ENCODE results near the gene TBX19.

GRCh38 chr1:168259567-168259966 is 21.1 kb upstream of the TBX19 start:
- TF ChIP-seq BRCA1 (IDR thresholded peaks at IDR 0.05; ENCODE audit: low read depth, low read length) (no peak), RAD21 (IDR thresholded peaks at IDR 0.05 in 1 of 2, conservative IDR thresholded peaks at IDR 0.05 in 1 of 2; ENCODE audit: low read depth in 2 of 2, low read length in 2 of 2) (no peak), CTCF (IDR thresholded peaks at IDR 0.05; ENCODE audit: control extremely low read depth in 1 of 3, insufficient read depth in 1 of 3, low read depth in 1 of 3, low read length in 3 of 3) (no peak), EZH2 (IDR thresholded peaks at IDR 0.05; ENCODE audit: low read depth, low read length, severe bottlenecking) (no peak), POLR2AphosphoS5 (IDR thresholded peaks at IDR 0.05; ENCODE audit: low read depth, low read length) (no peak), SIN3A (conservative IDR thresholded peaks at IDR 0.05 in 1 of 2, IDR thresholded peaks at IDR 0.05 in 1 of 2; ENCODE audit: low read depth in 1 of 2, low read length in 2 of 2) (no peak), POU5F1 (IDR thresholded peaks at IDR 0.05; ENCODE audit: low read depth, low read length) (no peak), POLR2A (IDR thresholded peaks at IDR 0.05; ENCODE audit: control extremely low read depth in 1 of 2, low read depth in 2 of 2, low read length in 2 of 2) (no peak), FOSL1 (IDR thresholded peaks at IDR 0.05; ENCODE audit: insufficient read depth, low read depth, low read length) (no peak), SUZ12 (IDR thresholded peaks at IDR 0.05; ENCODE audit: low read length) (no peak), CBX8 (IDR thresholded peaks at IDR 0.05; ENCODE audit: borderline replicate concordance, low read depth, low read length) (no peak), SP1 (IDR thresholded peaks at IDR 0.05; ENCODE audit: low read depth, low read length) (no peak), HDAC6 (IDR thresholded peaks at IDR 0.05; ENCODE audit: low read depth, low read length) (no peak), ATF3 (IDR thresholded peaks at IDR 0.05; ENCODE audit: insufficient read depth, low read depth, low read length) (no peak)

All from H1 (cell line).